MCF 10A (cell line): ENCODE measurements around the gene SLC26A9. TPM values are rescaled to one million over a fixed set of nuclear protein-coding genes. Genes with fewer than 3 reads are reported as not detected.

Experiments
- BruUV-seq: library from RNA; stranded (reverse); fragments of 400-500 nt; replicated peaks from 2 replicates; lab custom pipeline; 2021; lab: Mats Ljungman, UMichigan
- CTCF ChIA-PET: fragments of 300-600 bp; sonication (Branson Sonifier 250); formaldehyde crosslinking; extraction: SDS; loops from one replicate; lab custom pipeline; 2021; ENCODE audit warnings: antibody characterized with exemption, inconsistent platforms; lab: Yijun Ruan, JAX
- POLR2A ChIA-PET: fragments of 300-600, 350-650 bp; sonication (Branson Sonifier 250); formaldehyde crosslinking; extraction: SDS; loops from one replicate; lab custom pipeline; 2020; ENCODE audit warnings: antibody characterized with exemption, inconsistent platforms; lab: Yijun Ruan, JAX
- DNase-seq: peaks from one replicate; pipeline ENCODE4 v3.0.0-alpha.2; 2018; ENCODE audit not compliant: unreplicated experiment
- H3K27ac Mint-ChIP-seq: one replicate; pipeline ENCODE4 v1.8.0; 2022; ENCODE audit warnings: mild to moderate bottlenecking, low read depth, mixed read lengths; ENCODE audit not compliant: unreplicated experiment
- H3K27me3 Mint-ChIP-seq: one replicate; pipeline ENCODE4 v1.8.0; 2022; ENCODE audit warnings: mixed read lengths; ENCODE audit not compliant: insufficient read depth, unreplicated experiment
- H3K36me3 Mint-ChIP-seq: one replicate; pipeline ENCODE4 v1.8.0; 2022; ENCODE audit warnings: mild to moderate bottlenecking, moderate library complexity, mixed read lengths; ENCODE audit not compliant: insufficient read depth, unreplicated experiment
- H3K4me1 Mint-ChIP-seq: one replicate; pipeline ENCODE4 v1.8.0; 2022; ENCODE audit warnings: mixed read lengths; ENCODE audit not compliant: insufficient read depth, unreplicated experiment
- H3K4me3 Mint-ChIP-seq: one replicate; pipeline ENCODE4 v1.8.0; 2022; ENCODE audit warnings: mild to moderate bottlenecking, moderate library complexity, mixed read lengths; ENCODE audit not compliant: unreplicated experiment
- H3K9me3 Mint-ChIP-seq: one replicate; pipeline ENCODE4 v1.8.0; 2022; ENCODE audit warnings: mixed read lengths; ENCODE audit not compliant: unreplicated experiment
- intact Hi-C: fragments of 100-400 bp; cut with micrococcal nuclease; formaldehyde crosslinking; loops from 2 replicates; pipeline ENCODE4 v1.14.1; 2022
- total RNA-seq: library from RNA; stranded (reverse); gene quantifications from 2 replicates; pipeline ENCODE4 v1.2.3, GENCODE V29; 2022
- TF ChIP-seq, protein P1 (sequence below): fragments of 200-600 bp; IDR thresholded peaks from one replicate; pipeline ENCODE4 v1.8.0; 2022; ENCODE audit warnings: antibody characterized with exemption, mild to moderate bottlenecking; ENCODE audit not compliant: unreplicated experiment

SLC26A9 gene
- total RNA-seq, 1 experiment from 2014 or later: not detected

DNA sequence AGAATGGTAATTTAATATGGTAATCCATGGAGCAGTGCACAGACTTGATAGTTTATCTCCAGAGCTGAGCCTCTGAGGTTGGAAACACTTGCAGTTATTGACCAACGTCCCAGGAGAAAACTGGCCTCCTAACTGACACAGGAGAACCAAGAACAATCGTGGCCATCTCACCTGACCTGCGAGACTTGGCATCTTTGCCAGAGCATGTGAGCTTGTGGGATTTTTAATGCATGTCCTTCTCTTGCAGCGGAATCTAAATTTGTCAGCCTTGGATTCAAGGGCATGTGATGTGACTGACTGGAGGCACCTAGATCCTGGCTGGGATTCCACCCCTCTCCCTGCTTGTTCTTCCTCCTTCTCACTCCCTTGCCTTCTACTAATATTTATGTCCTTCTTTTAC, 27.8 kb upstream of the SLC26A9 start:
- Mint-ChIP-seq H3K4me3 (no peak overlapping the region), H3K27me3 (peaks cover 14% of the 10 kb centered on the region), H3K9me3 (peaks cover 24% of the 10 kb centered on the region), H3K36me3 (peaks cover 10% of the 10 kb centered on the region), H3K27ac (no peak overlapping the region), H3K4me1 (peaks cover 40% of the 10 kb centered on the region)
- ChIA-PET CTCF (interaction anchor here (0.9 to 6.3 kb wide), 10 partner anchors 12 to 312 kb away, joined by 3 to 111 read pairs (median 9); no protein-coding TSS in a partner anchor), POLR2A (interaction anchor here (0.6 to 3.5 kb wide), 6 partner anchors 11 to 338 kb away, joined by 3 to 38 read pairs (median 4); no protein-coding TSS in a partner anchor)
- BruUV-seq: no TSS peak
- TF ChIP-seq, protein P1, sequence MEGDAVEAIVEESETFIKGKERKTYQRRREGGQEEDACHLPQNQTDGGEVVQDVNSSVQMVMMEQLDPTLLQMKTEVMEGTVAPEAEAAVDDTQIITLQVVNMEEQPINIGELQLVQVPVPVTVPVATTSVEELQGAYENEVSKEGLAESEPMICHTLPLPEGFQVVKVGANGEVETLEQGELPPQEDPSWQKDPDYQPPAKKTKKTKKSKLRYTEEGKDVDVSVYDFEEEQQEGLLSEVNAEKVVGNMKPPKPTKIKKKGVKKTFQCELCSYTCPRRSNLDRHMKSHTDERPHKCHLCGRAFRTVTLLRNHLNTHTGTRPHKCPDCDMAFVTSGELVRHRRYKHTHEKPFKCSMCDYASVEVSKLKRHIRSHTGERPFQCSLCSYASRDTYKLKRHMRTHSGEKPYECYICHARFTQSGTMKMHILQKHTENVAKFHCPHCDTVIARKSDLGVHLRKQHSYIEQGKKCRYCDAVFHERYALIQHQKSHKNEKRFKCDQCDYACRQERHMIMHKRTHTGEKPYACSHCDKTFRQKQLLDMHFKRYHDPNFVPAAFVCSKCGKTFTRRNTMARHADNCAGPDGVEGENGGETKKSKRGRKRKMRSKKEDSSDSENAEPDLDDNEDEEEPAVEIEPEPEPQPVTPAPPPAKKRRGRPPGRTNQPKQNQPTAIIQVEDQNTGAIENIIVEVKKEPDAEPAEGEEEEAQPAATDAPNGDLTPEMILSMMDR: no peak
- intact Hi-C loops: no loop called here
- no peak for DNase-seq

GRCh38 chr1:205970486-205970885, 27.2 kb upstream of the SLC26A9 start:
- no peak for DNase-seq
- Mint-ChIP-seq H3K27me3 (peaks cover 14% of the 10 kb centered on the region), H3K4me3 (no peak overlapping the region), H3K9me3 (peaks cover 24% of the 10 kb centered on the region), H3K4me1 (peaks cover 40% of the 10 kb centered on the region), H3K27ac (no peak overlapping the region), H3K36me3 (peaks cover 10% of the 10 kb centered on the region)
- CTCF ChIA-PET: interaction anchor here (1.0 to 6.3 kb wide), 8 partner anchors 19 to 311 kb away, joined by 3 to 111 read pairs (median 11); no protein-coding TSS in a partner anchor
- intact Hi-C loops: no loop called here
- no TSS peak for BruUV-seq
- POLR2A ChIA-PET: interaction anchor here (1.1 to 3.5 kb wide), 4 partner anchors 11 to 43 kb away, joined by 3 to 38 read pairs (median 6); no protein-coding TSS in a partner anchor
- TF ChIP-seq, protein P1: no peak

GRCh38 chr1:205969229-205969628, 26.0 kb upstream of the SLC26A9 start:
- intact Hi-C loops: no loop called here
- H3K4me3 Mint-ChIP-seq: no peak overlapping the region
- H3K36me3 Mint-ChIP-seq: peaks cover 5% of the 10 kb centered on the region
- no TSS peak for BruUV-seq
- H3K4me1 Mint-ChIP-seq: peaks cover 29% of the 10 kb centered on the region
- TF ChIP-seq, protein P1: no peak
- peaks cover 14% of the 10 kb centered on the region for H3K27me3 Mint-ChIP-seq
- ChIA-PET CTCF (interaction anchor here (0.7 to 6.8 kb wide), 11 partner anchors 8 to 310 kb away, joined by 3 to 111 read pairs (median 12); partner anchors contain the start of gene RAB7B), POLR2A (interaction anchor here (0.9 to 3.5 kb wide), 7 partner anchors 8 to 50 kb away, joined by 4 to 38 read pairs (median 8); no protein-coding TSS in a partner anchor)
- H3K9me3 Mint-ChIP-seq: peaks cover 12% of the 10 kb centered on the region
- no peak overlapping the region for H3K27ac Mint-ChIP-seq
- DNase-seq: no peak

DNA sequence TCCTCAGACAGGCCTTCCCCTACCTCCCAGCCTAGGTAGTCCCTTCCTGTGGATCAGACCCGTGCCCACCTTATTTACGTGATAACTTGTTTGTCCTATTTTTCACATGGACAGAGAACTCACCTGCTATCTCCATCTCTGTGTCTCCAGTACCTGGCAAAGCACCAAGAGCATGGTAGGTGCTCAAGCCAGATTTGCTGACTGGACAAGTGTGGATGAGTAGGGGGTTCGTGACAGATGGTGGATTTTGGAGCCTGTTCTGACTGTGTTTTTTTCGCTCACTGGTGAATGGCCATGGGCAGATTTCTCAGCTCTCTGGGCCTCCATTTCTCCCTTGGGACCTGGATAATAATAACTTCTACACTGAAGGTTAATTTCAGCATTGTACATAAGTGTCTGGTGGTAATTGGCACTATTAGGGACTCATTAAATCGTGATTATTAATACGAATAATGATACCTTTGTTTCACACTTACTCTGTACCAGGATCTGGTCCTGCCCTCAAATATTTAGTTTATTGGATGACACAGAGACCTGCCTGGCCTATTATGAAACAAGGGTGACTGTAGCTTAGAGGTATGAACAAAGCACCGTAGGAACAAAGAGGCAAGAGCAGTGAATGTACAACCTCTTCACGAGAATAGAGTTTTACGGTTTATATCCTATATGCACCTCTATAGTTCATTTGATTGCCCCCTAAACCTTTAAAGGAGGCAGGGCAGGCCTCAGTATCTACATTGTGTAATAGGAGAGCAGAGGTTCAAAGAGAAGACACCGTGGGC, 24.5 kb upstream of the SLC26A9 start:
- Mint-ChIP-seq H3K36me3 (peaks cover 5% of the 10 kb centered on the region), H3K27ac (no peak overlapping the region), H3K4me1 (peaks cover 29% of the 10 kb centered on the region), H3K9me3 (no peaks in the 10 kb centered on the region), H3K4me3 (no peak overlapping the region), H3K27me3 (peaks cover 5% of the 10 kb centered on the region)
- TF ChIP-seq, protein P1: no peak
- ChIA-PET POLR2A (interaction anchor here (0.6 to 3.0 kb wide), 11 partner anchors 9 to 88 kb away, joined by 3 to 24 read pairs (median 7); no protein-coding TSS in a partner anchor), CTCF (interaction anchor here (0.6 to 6.8 kb wide), 13 partner anchors 10 to 543 kb away, joined by 3 to 111 read pairs (median 3); no protein-coding TSS in a partner anchor)
- peak; percentile 67 for DNase-seq
- intact Hi-C loops: no loop called here
- no TSS peak for BruUV-seq
